ENCODE measurements around the gene SLC5A10.
"Not testable (repeated sequence)": the region's sequence is repeated elsewhere in the genome, so short reads cannot be mapped to it uniquely, and the experiment has no call there.

Gene SLC5A10

GRCh38 chr17:19022747-19023146, 70.8 kb downstream of the SLC5A10 start:
- DNase-seq = no peak

- DNase-seq = no peak
Measured at GRCh38 chr17:19023209-19023999, 71.4 kb downstream of the SLC5A10 start.

DNA sequence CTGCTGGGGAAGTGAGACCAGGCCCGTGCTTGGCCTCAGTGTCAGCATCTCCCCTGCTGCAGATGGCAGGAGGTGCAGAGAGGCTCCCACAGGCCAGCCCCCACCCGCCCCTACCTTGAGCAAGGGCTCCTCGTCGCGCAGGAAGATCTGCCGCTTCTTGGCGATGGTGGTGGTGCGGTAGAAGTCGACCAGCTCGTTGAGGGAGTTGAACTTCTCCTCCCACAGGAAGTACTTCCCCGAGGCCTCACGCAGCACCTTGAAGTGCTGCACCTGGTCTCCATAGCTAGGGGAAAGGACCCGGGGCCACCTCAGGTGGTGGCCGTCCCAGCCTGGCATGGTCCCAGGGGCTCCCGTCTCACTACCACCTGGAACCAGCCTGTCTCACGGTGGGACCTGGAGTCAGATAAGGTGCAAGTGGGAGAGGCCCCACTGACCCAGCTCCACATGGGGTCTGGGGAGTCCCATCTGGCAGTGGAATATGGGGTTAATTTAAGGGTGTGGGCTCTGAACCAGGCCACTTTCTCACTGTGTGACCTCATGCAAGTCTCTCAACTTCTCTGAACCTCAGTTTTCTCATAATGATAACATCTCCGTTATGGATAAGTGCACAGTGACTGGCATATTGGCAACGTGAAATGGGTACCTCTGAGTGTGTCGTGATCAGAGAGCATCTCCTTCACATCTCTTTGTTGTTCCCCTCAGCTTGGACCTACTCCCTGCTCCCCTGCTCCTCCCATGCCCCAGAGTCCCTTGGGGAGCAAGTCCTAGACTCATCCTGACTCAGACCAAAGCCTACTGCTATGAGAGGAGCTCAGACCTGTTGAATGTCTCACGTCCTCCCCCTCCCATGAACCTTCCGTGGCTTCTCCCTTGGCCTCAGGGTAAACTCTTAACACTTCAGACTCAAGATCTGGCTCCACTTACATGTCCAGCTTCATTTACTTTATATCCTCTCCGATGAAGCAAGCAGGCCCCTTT, 72.4 kb downstream of the SLC5A10 start:
- no peak for DNase-seq

GRCh38 chr17:19028671-19029070, 76.7 kb downstream of the SLC5A10 start:
- DNase-seq = not testable (repeated sequence)

- not testable (repeated sequence) for DNase-seq
Measured at GRCh38 chr17:19029740-19030139, 77.8 kb downstream of the SLC5A10 start.

- DNase-seq = not testable (repeated sequence)
Measured at GRCh38 chr17:19030771-19031449, 78.9 kb downstream of the SLC5A10 start.

- DNase-seq = not testable (repeated sequence)
Measured at GRCh38 chr17:19031729-19032128, 79.8 kb downstream of the SLC5A10 start.

- not testable (repeated sequence) for DNase-seq
Measured at GRCh38 chr17:19032377-19032988, 80.5 kb downstream of the SLC5A10 start.

- not testable (repeated sequence) for DNase-seq
Measured at GRCh38 chr17:19036186-19036585, 84.2 kb downstream of the SLC5A10 start.

DNA sequence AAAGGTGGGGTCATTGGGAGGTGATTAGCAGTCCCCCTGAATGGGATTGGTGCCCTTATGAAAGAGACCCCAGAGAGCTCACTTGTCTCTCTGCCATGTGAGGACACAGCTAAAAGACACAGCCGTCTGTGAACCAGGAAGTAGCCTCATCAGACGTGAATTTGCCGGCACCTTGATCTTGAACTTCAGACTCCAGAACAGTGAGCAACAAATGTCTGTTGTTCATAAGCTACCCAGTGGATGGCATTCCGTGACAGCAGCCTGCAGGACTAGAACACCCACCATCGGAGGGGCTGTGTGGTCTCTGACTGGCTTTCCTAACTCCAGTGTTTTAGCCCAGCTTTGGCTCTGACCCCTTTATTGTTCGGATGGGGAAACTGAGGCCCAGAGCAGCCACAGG, 85.6 kb downstream of the SLC5A10 start:
- not testable (repeated sequence) for DNase-seq

GRCh38 chr17:19038007-19038406, 86.0 kb downstream of the SLC5A10 start:
- DNase-seq = not testable (repeated sequence)

DNA sequence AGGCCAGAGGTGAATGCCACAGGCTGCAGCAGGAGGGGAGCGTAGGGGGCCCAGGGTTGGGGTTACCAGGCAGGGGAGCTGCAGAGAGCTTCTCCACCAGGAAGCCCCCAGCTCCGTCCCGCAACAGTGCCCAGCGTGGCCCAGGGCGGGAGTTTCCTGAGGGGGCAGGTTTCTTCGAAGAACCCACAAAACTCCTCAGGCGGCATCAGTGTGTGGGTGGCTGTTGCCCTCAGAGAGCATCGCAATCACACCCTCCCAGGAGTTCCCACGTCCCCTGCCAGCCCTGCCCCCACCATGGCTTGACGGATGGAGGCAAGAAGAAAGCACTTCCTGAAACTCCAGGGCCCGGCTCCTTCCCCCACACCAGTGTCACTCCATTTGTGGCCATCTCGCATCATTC, 86.8 kb downstream of the SLC5A10 start:
- not testable (repeated sequence) for DNase-seq

GRCh38 chr17:19040350-19040749, 88.4 kb downstream of the SLC5A10 start:
- DNase-seq = not testable (repeated sequence)

DNA sequence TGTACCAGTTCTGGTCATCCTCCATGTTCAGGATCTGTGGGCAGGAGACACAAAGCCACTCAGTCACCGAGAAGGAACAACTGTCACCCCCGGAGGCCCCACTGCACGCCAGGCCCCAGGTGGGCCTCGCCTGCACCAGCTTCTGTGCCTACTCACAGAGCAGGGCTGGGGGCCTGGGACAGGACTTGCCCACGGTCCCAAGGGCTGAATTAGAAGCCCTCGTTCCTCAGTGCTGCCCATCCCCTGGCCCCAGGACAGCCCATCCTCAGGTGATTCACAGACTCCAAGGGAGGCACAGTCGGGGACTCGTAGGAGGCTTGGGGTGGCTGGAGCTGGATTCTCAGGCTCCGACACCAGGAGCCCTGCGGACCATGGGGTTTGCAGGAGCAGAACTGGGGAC, 89.9 kb downstream of the SLC5A10 start:
- not testable (repeated sequence) for DNase-seq

DNA sequence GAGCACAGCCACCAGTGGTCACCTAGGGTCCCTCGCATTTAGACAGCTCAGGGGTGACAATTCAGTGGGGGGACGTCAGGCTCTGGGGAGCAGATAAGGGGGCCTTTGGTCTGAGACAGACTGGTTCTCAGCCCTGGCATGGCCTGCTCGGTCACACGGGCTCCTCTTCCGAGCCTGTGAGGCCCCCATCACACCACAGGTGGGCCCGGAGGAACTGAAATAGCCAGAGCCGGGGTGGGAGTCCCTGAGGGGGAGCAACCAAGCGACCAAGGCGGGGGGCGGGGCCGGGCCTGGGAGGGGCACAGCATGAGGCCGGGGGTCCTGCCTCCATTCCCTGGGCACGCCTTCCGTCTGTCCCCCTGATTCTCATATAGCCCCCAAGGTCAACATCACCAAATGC, 90.4 kb downstream of the SLC5A10 start:
- not testable (repeated sequence) for DNase-seq

GRCh38 chr17:19043032-19043431, 91.1 kb downstream of the SLC5A10 start:
- DNase-seq = not testable (repeated sequence)

DNA sequence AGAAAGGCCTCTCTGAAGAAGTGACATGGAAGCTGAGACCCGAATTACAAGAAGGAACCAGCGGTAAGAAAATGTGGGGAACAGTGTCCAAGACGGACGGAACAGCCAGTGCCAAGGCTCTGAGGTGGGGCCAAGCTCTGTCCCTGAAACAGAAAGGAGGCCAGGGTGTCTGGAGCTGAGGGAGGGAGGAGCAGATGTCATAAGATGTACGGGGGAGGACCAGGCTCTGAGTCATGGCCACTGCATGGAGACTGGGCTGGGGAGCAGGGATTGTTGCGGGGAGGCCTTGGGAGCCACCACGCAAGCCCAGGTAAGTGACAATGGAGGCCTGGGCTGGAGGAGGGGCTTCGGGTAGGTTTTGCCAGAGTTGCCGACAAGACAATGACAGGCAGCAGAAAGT, 92.7 kb downstream of the SLC5A10 start:
- not testable (repeated sequence) for DNase-seq

DNA sequence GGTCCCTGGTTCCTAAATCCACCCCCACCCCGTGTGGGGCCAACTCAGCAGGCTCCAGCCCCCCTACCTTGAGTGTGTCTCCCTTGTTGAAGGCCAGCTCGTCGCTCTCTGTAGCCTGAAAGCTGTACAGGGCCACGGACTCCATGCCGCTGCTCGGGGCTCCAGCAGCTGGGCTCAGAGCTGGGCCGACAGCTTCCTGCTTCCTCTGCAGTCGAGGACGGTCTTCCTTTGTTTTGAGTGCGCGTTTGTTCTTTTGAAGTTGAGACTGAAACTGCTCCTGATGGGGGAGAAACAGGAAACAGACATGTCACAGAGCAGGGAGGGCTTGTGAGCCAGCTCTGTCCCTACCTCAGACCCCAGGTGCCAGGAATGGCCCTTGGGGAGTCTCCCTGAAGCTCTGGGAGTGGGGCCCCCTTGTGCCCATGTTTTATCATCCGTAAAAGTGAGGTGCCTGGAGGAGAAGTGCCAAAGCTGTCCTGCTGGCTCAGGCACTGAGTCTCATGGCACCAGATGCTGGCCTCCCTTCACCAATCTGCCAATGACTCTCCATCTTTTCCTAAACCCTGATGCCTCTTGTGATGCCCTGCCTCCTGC, 94.9 kb downstream of the SLC5A10 start, which contains the start of gene GRAP:
TSS of gene GRAP (minus strand) at position 176 of the 594 bp plus-strand sequence. CDS start at position 145, 31 bp downstream.
- DNase-seq = not testable (repeated sequence)

- DNase-seq = not testable (repeated sequence)
Measured at GRCh38 chr17:19047510-19047909, 95.5 kb downstream of the SLC5A10 start.

DNA sequence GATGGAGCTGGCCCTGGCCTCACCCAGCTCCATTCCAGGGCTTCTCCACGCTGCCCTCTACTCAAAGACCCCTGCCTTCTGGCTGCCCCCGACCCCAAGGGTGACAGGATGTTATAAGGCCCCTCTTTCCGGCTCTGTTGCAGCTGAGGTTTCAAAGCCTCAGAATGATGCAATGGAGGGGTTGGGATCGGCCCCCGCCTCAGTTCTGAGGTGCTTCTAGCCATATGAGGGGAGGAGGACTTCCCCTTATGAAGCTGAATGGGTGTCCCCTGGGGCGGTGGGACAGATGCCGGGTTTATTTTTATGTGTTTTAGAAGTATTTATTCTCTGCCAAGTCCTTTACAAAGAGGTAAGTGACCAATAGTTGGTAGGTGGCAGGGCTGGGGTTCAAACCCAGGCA, 96.9 kb downstream of the SLC5A10 start:
- not testable (repeated sequence) for DNase-seq

GRCh38 chr17:19055447-19055846, 103.5 kb downstream of the SLC5A10 start:
- not testable (repeated sequence) for DNase-seq

Measured in DMS53 (cell line).